Measurements from ENCODE around the gene COPZ1. TPM values are rescaled to one million over a fixed set of nuclear protein-coding genes. Genes with fewer than 3 reads are reported as not detected.
A peak's percentile ranks its signal among the peaks of the same experiment; 100 is the strongest.

Gene COPZ1
- total RNA-seq, 1 donor from 2014 or later = 60.3 TPM

GRCh38 chr12:54337280-54337842 is 12.4 kb downstream of the COPZ1 start:
- peak in 1 of 3 experiments; percentile 39 for TF ChIP-seq CTCF (IDR thresholded peaks at IDR 0.05)
- Histone ChIP-seq H3K9me3 (no peaks in the 10 kb centered on the region), H3K4me3 (peak overlapping the region in 1 of 2 donors; percentile 34), H3K27me3 (no peaks in the 10 kb centered on the region), H3K27ac (peak overlapping the region; percentile 72 to 80), H3K4me1 (peaks cover 8 to 25% of the 10 kb centered on the region in 2 donors), H3K36me3 (peaks cover 15 to 19% of the 10 kb centered on the region in 2 donors)
- DNase-seq (ENCODE audit: low spot score in 2 of 2) = no peak
- intact Hi-C loops (cut with DNase I) = no loop called here

- Histone ChIP-seq H3K9me3 (no peaks in the 10 kb centered on the region), H3K4me3 (peak overlapping the region in 1 of 2 donors; percentile 34), H3K36me3 (peaks cover 22 to 25% of the 10 kb centered on the region in 2 donors), H3K27me3 (no peaks in the 10 kb centered on the region), H3K27ac (peak overlapping the region; percentile 72 to 80), H3K4me1 (peaks cover 8 to 25% of the 10 kb centered on the region in 2 donors)
- no peak for TF ChIP-seq CTCF (IDR thresholded peaks at IDR 0.05)
- intact Hi-C loops (cut with DNase I) = no loop called here
- DNase-seq (ENCODE audit: low spot score in 2 of 2) = no peak
Observed at GRCh38 chr12:54337854-54338650, 13.1 kb downstream of the COPZ1 start.

GRCh38 chr12:54338698-54339296 is 13.9 kb downstream of the COPZ1 start:
- Histone ChIP-seq H3K4me3 (no peak overlapping the region), H3K36me3 (peaks cover 30 to 33% of the 10 kb centered on the region in 2 donors), H3K27me3 (no peaks in the 10 kb centered on the region), H3K9me3 (no peaks in the 10 kb centered on the region), H3K27ac (peak overlapping the region in 1 of 2 donors; percentile 80), H3K4me1 (peaks cover 8 to 25% of the 10 kb centered on the region in 2 donors)
- DNase-seq (ENCODE audit: low spot score in 2 of 2) = no peak
- intact Hi-C loops (cut with DNase I) = no loop called here
- no peak for TF ChIP-seq CTCF (IDR thresholded peaks at IDR 0.05)

DNA sequence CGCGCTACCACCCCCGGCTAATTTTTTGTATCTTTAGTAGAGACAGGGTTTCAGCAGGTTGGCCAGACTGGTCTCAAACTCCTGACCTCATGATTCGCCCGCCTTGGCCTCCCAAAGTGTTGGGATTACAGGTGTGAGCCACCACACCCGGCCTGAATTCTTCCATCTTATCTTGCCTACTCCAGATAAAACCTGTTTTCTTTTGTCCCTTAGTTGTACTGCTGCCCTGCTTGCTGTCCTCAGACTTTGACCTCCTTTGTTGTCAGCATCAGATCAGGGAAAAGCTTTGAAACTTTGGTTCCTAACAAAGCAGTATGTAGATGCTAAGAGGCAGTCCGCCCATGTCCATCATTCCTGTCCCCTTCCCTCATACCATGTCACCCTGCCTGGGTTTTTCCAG is 15.9 kb downstream of the COPZ1 start:
- Histone ChIP-seq H3K4me3 (no peak overlapping the region), H3K27me3 (no peaks in the 10 kb centered on the region), H3K9me3 (no peaks in the 10 kb centered on the region), H3K36me3 (peaks cover 50 to 52% of the 10 kb centered on the region in 2 donors), H3K27ac (no peak overlapping the region), H3K4me1 (peaks cover 8 to 25% of the 10 kb centered on the region in 2 donors)
- DNase-seq (ENCODE audit: low spot score in 2 of 2) = no peak
- intact Hi-C loops (cut with DNase I) = no loop called here
- no peak for TF ChIP-seq CTCF (IDR thresholded peaks at IDR 0.05)

- peaks cover 8 to 25% of the 10 kb centered on the region in 2 donors for H3K4me1 ChIP-seq
- H3K27ac ChIP-seq = no peak overlapping the region
- TF ChIP-seq CTCF (IDR thresholded peaks at IDR 0.05) = no peak
- H3K27me3 ChIP-seq = no peaks in the 10 kb centered on the region
- H3K4me3 ChIP-seq = no peak overlapping the region
- intact Hi-C loops (cut with DNase I) = no loop called here
- DNase-seq (ENCODE audit: low spot score in 2 of 2) = no peak
- no peaks in the 10 kb centered on the region for H3K9me3 ChIP-seq
- H3K36me3 ChIP-seq = peaks cover 58 to 59% of the 10 kb centered on the region in 2 donors
Observed at GRCh38 chr12:54341378-54342300, 16.7 kb downstream of the COPZ1 start.

All from ascending aorta (tissue), 2 donors.